DND-41 (cell line): ENCODE data around the gene GAL.
"Not testable (repeated sequence)": the region's sequence is repeated elsewhere in the genome, so short reads cannot be mapped to it uniquely, and the experiment has no call there.

Source experiments
- ATAC-seq: fragments of 200-7000 bp; cut with Tn5 transposase; 3 replicates; pipeline ENCODE4 v1.9.1; 2021; ENCODE audit warnings: low read depth; ENCODE audit not compliant: insufficient read depth
- DNase-seq: peaks from one replicate; pipeline ENCODE4 v3.0.0-alpha.2; 2020
- H2AFZ ChIP-seq: 2 replicates; pipeline ENCODE4 v1.6.0; 2012; ENCODE audit warnings: low read depth, low read length
- H3K27ac ChIP-seq: 2 replicates; pipeline ENCODE4 v1.5.1; 2012; ENCODE audit warnings: low read length, inconsistent platforms
- H3K27me3 ChIP-seq: fragments of 200-600 bp; sonication (generic); 2 replicates; pipeline ENCODE4 v1.6.0; 2012; ENCODE audit warnings: low read length, mild to moderate bottlenecking, inconsistent platforms; ENCODE audit not compliant: insufficient read depth, poor library complexity
- H3K36me3 ChIP-seq: 2 replicates; pipeline ENCODE4 v1.5.1; 2012; ENCODE audit warnings: low read length, inconsistent platforms; ENCODE audit not compliant: insufficient read depth
- H3K4me1 ChIP-seq: 2 replicates; pipeline ENCODE4 v1.5.1; 2012; ENCODE audit warnings: mild to moderate bottlenecking, low read length; ENCODE audit not compliant: insufficient read depth
- H3K4me2 ChIP-seq: 2 replicates; pipeline ENCODE4 v1.6.0; 2012; ENCODE audit warnings: mild to moderate bottlenecking, moderate library complexity, low read length, inconsistent platforms; ENCODE audit not compliant: insufficient read depth
- H3K4me3 ChIP-seq, 2 experiments: fragments of 200-600 bp in 1 of 2; shearing (Covaris generic) in 1 of 2; 2 replicates each; pipeline ENCODE4 v1.5.1; 2012 to 2016; ENCODE audit warnings: inconsistent platforms in 2 of 2, low read length in 2 of 2, mild to moderate bottlenecking in 2 of 2, low read depth in 1 of 2, moderate library complexity in 1 of 2
- H3K79me2 ChIP-seq: 2 replicates; pipeline ENCODE4 v1.6.0; 2012; ENCODE audit warnings: low read length, inconsistent platforms; ENCODE audit not compliant: insufficient read depth
- H3K9ac ChIP-seq: 2 replicates; pipeline ENCODE4 v1.6.0; 2012; ENCODE audit warnings: low read depth, mild to moderate bottlenecking, inconsistent platforms, low read length, moderate library complexity
- H3K9me3 ChIP-seq: 2 replicates; pipeline ENCODE4 v1.5.1; 2012; ENCODE audit warnings: low read length, moderate library complexity, mild to moderate bottlenecking, inconsistent platforms; ENCODE audit not compliant: insufficient read depth, severe bottlenecking
- H4K20me1 ChIP-seq: 2 replicates; pipeline ENCODE4 v1.6.0; 2012; ENCODE audit warnings: low read length; ENCODE audit not compliant: insufficient read depth
- CTCF ChIP-seq: IDR thresholded peaks from 2 replicates; pipeline ENCODE4 v1.5.1; 2012; ENCODE audit warnings: borderline replicate concordance, low read length, moderate library complexity, mild to moderate bottlenecking; ENCODE audit not compliant: poor library complexity, severe bottlenecking; ENCODE audit errors: extremely low read depth
- EZH2 ChIP-seq: IDR thresholded peaks from 3 replicates; pipeline ENCODE4 v1.6.1; 2012; ENCODE audit warnings: borderline replicate concordance, low read depth, mild to moderate bottlenecking, moderate library complexity, low read length, inconsistent platforms; ENCODE audit not compliant: severe bottlenecking

The GAL gene

GRCh38 chr11:68684385-68685356 is at the start of gene GAL:
Gene GAL (plus strand): TSS chr11:68684544. CDS start chr11:68684924, 380 bp downstream.
- Histone ChIP-seq H2AFZ (no peak within 1 kb of the TSS), H3K27me3 (peaks cover 7% of the 10 kb centered on the region), H3K36me3 (no peaks in the 10 kb centered on the region), H3K79me2 (no peaks in the 10 kb centered on the region), H4K20me1 (peaks cover 9% of the 10 kb centered on the region; the same call in 1 of the 2 replicates), H3K4me1 (peaks cover 1% of the 10 kb centered on the region; the same call in 1 of the 2 replicates), H3K27ac (no peak within 1 kb of the TSS), H3K4me2 (no peak within 1 kb of the TSS), H3K9me3 (no peaks in the 10 kb centered on the region), H3K4me3 (no peak within 1 kb of the TSS), H3K9ac (no peak within 1 kb of the TSS)
- DNase-seq (no peak), ATAC-seq (no peak)
- no peak for TF ChIP-seq CTCF
- TF ChIP-seq EZH2 = no peak

- H3K9me3 ChIP-seq, H3K9ac ChIP-seq, DNase-seq, H3K36me3 ChIP-seq, H3K27me3 ChIP-seq, H3K27ac ChIP-seq, H3K4me3 ChIP-seq, H2AFZ ChIP-seq, H3K4me2 ChIP-seq, H4K20me1 ChIP-seq, ATAC-seq, H3K4me1 ChIP-seq, H3K79me2 ChIP-seq: not testable (repeated sequence)
Measured at GRCh38 chr11:68634606-68635005, 49.7 kb upstream of the GAL start.

GRCh38 chr11:68635172-68635571 is 49.2 kb upstream of the GAL start:
- not testable (repeated sequence) for ATAC-seq, H3K36me3 ChIP-seq, DNase-seq, H3K27ac ChIP-seq, H3K27me3 ChIP-seq, H2AFZ ChIP-seq, H4K20me1 ChIP-seq, H3K9me3 ChIP-seq, H3K9ac ChIP-seq, H3K4me3 ChIP-seq, H3K4me2 ChIP-seq, H3K79me2 ChIP-seq, H3K4me1 ChIP-seq

- not testable (repeated sequence) for H3K27ac ChIP-seq, H3K9me3 ChIP-seq, H3K36me3 ChIP-seq, H3K4me2 ChIP-seq, ATAC-seq, H3K9ac ChIP-seq, H3K4me3 ChIP-seq, H3K27me3 ChIP-seq, H3K4me1 ChIP-seq, H2AFZ ChIP-seq, DNase-seq, H3K79me2 ChIP-seq, H4K20me1 ChIP-seq
Measured at GRCh38 chr11:68635883-68636282, 48.5 kb upstream of the GAL start.

GRCh38 chr11:68639322-68639721 is 45.0 kb upstream of the GAL start:
- not testable (repeated sequence) for H3K9me3 ChIP-seq, DNase-seq, H4K20me1 ChIP-seq, H3K4me1 ChIP-seq, ATAC-seq, H3K4me2 ChIP-seq, H3K79me2 ChIP-seq, H3K27ac ChIP-seq, H3K9ac ChIP-seq, H3K36me3 ChIP-seq, H2AFZ ChIP-seq, H3K27me3 ChIP-seq, H3K4me3 ChIP-seq
